Osteocyte (in vitro differentiated cells): ENCODE measurements around the gene SLC27A5. TPM values are rescaled to one million over a fixed set of nuclear protein-coding genes. Genes with fewer than 3 reads are reported as not detected.
"Not testable (repeated sequence)": the region's sequence is repeated elsewhere in the genome, so short reads cannot be mapped to it uniquely, and the experiment has no call there.

Experiments used
- DNase-seq: peaks from one replicate; pipeline ENCODE4 v3.0.0; 2021; ENCODE audit warnings: mixed read lengths; ENCODE audit not compliant: unreplicated experiment; ENCODE audit errors: extremely low spot score
- H3K27ac Mint-ChIP-seq: one replicate; pipeline ENCODE4 v1.8.0; 2021; ENCODE audit warnings: mild to moderate bottlenecking, mixed read lengths; ENCODE audit not compliant: unreplicated experiment
- H3K27me3 Mint-ChIP-seq: one replicate; pipeline ENCODE4 v1.8.0; 2021; ENCODE audit warnings: mixed read lengths; ENCODE audit not compliant: unreplicated experiment
- H3K36me3 Mint-ChIP-seq: one replicate; pipeline ENCODE4 v1.8.0; 2021; ENCODE audit warnings: mixed read lengths; ENCODE audit not compliant: unreplicated experiment
- H3K4me1 Mint-ChIP-seq: one replicate; pipeline ENCODE4 v1.8.0; 2021; ENCODE audit warnings: mixed read lengths; ENCODE audit not compliant: unreplicated experiment
- H3K4me3 Mint-ChIP-seq: one replicate; pipeline ENCODE4 v1.8.0; 2021; ENCODE audit warnings: mild to moderate bottlenecking, moderate library complexity, mixed read lengths; ENCODE audit not compliant: unreplicated experiment
- H3K9me3 Mint-ChIP-seq: one replicate; pipeline ENCODE4 v1.8.0; 2021; ENCODE audit warnings: mixed read lengths; ENCODE audit not compliant: unreplicated experiment
- CTCF ChIP-seq: fragments of 200-600 bp; sonication (generic); IDR thresholded peaks from 2 replicates; pipeline ENCODE4 v1.5.0; 2021; ENCODE audit warnings: antibody characterized with exemption, mild to moderate bottlenecking, moderate library complexity
- total RNA-seq: library from RNA; stranded (reverse); gene quantifications from 2 replicates; pipeline ENCODE4 v1.2.1, GENCODE V29; 2021

SLC27A5 gene
- total RNA-seq, 1 donor from 2014 or later = 7.5 TPM

DNA sequence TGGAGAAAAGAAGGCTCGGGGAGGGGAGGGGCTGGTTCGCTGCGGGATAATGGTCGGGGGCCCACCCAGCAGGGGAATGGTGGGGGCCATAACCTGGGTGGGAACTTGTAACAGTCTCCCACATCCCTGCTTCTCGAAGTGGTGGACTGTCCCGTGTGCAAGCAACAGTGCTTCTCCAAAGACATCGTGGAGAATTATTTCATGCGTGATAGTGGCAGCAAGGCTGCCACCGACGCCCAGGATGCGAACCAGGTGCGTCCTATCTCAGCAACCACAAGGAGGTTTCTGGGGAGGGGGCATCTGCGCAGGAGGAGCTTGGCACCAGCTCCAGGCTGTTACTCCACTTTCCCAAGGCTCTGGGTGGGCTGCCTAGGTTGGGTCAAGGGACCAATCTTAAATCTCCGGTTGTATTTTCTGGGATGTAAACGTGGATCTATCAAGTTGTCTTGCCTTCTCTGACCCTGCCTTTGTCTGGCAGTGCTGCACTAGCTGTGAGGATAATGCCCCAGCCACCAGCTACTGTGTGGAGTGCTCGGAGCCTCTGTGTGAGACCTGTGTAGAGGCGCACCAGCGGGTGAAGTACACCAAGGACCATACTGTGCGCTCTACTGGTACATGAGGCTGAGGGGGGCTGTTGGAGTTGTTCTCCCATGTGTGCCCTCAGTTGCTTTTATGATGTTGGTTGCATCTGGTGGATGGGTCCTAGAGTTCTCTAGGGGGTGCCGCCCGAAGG lies 33.7 kb upstream of the SLC27A5 start:
- no peak for TF ChIP-seq CTCF

DNA sequence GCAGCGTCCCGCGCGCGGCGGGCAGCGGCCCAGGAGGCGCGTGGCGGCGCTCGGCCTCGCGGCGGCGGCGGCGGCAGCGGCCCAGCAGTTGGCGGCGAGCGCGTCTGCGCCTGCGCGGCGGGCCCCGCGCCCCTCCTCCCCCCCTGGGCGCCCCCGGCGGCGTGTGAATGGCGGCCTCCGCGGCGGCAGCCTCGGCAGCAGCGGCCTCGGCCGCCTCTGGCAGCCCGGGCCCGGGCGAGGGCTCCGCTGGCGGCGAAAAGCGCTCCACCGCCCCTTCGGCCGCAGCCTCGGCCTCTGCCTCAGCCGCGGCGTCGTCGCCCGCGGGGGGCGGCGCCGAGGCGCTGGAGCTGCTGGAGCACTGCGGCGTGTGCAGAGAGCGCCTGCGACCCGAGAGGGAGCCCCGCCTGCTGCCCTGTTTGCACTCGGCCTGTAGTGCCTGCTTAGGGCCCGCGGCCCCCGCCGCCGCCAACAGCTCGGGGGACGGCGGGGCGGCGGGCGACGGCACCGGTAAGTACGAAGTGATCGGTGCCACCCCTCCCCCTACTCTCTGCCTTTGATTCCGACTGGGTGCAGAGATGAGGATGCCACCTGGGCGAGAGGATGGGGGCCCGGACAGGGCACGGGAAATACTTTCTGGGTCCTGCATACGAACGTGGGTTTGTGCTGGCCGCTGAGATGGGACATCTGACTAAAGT lies 32.9 kb upstream of the SLC27A5 start:
- peaks cover 18% of the 10 kb centered on the region for H3K36me3 Mint-ChIP-seq
- H3K4me3 Mint-ChIP-seq = peak overlapping the region; percentile 89
- TF ChIP-seq CTCF = no peak
- peak overlapping the region; percentile 73 for H3K27ac Mint-ChIP-seq
- no peaks in the 10 kb centered on the region for H3K9me3 Mint-ChIP-seq
- DNase-seq = peak; percentile 95
- H3K4me1 Mint-ChIP-seq = peaks cover 23% of the 10 kb centered on the region
- no peaks in the 10 kb centered on the region for H3K27me3 Mint-ChIP-seq

More for the DNA sequence above, 33.7 kb upstream of the SLC27A5 start:
- Mint-ChIP-seq H3K4me3 (peak overlapping the region; percentile 87), H3K9me3 (no peaks in the 10 kb centered on the region), H3K27ac (peak overlapping the region; percentile 73), H3K27me3 (no peaks in the 10 kb centered on the region), H3K4me1 (peaks cover 23% of the 10 kb centered on the region), H3K36me3 (peaks cover 18% of the 10 kb centered on the region)
- no peak for DNase-seq

DNA sequence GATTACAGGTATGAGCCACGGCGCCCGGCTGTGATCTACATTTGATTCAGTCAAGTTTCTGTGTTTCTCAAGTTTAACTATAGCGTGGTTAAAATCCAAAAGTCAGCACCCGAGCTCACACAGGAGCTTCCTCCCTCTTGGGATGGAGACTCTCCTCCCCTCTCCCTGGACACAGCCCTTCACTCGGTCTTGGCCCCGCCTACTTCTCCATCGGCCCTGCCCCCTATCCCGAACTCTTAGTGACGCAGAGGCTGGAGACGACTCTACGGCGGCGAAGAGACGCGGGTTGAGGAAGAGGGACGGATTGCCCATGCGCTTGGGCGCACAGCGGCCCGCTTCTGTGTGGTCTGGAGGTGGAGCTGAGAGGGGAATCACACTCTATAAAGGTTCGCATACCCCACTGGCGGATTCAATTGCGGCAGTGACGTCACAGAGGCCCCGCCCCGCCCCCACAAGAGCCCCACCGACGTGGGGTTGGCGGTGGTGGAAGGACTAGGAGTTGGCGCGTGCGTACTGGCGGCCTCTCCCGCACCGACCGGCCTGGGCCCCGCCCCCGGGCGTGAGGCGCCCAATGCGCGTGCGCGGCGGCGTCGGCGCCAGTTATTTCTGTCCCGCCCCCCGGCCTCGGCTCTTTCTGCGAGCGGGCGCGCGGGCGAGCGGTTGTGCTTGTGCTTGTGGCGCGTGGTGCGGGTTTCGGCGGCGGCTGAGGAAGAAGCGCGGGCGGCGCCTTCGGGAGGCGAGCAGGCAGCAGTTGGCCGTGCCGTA lies 32.2 kb upstream of the SLC27A5 start, which contains the start of gene TRIM28:
TSS of gene TRIM28 (plus strand) at position 239 of the 765 bp plus-strand sequence. CDS start 694 bp downstream, outside the sequence.
- peaks cover 6% of the 10 kb centered on the region for H3K27me3 Mint-ChIP-seq
- TF ChIP-seq CTCF = no peak
- peaks cover 14% of the 10 kb centered on the region for H3K36me3 Mint-ChIP-seq
- no peaks in the 10 kb centered on the region for H3K9me3 Mint-ChIP-seq
- peaks cover 23% of the 10 kb centered on the region for H3K4me1 Mint-ChIP-seq
- H3K4me3 Mint-ChIP-seq = peak within 1 kb of the TSS; percentile 89
- H3K27ac Mint-ChIP-seq = peak within 1 kb of the TSS; percentile 99
- peak; percentile 100 for DNase-seq

DNA sequence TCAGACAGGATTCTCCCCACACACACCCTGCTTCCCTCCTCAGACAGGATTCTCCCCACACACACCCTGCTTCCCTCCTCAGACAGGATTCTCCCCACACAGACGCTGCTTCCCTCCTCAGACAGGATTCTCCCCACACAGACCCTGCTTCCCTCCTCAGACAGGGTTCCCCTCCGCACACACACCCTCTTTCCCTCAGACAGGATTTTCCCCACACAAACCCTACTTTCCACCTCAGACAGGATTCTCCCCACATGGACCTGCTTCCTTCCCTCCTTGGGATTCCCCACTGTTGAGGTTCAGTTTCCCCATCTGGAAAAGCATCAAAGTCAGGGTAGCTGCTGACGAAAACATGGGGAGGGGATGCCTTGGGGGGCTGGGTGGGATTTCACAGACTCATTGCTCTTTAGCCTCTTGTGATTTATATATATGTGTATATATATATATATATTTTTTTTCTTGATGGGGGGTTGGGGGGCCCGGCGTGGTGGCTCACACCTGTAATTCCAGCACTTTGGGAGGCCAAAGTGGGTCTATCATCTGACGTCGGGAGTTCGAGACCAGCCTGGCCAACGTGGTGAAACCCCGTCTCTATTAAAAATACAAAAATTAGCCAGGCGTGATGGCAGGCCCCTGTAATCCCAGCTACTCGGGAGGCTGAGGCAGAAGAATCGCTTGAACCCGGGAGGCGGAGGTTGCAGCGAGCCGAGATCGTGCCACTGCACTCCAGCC lies 31.0 kb upstream of the SLC27A5 start:
- Mint-ChIP-seq H3K4me1 (peaks cover 26% of the 10 kb centered on the region), H3K27me3 (peaks cover 13% of the 10 kb centered on the region), H3K27ac (peak overlapping the region; percentile 99)
- DNase-seq, H3K36me3 Mint-ChIP-seq, H3K9me3 Mint-ChIP-seq, H3K4me3 Mint-ChIP-seq: not testable (repeated sequence)

- H3K27ac Mint-ChIP-seq, H3K4me1 Mint-ChIP-seq, H3K9me3 Mint-ChIP-seq, H3K36me3 Mint-ChIP-seq, DNase-seq, H3K4me3 Mint-ChIP-seq: not testable (repeated sequence)
- peaks cover 19% of the 10 kb centered on the region for H3K27me3 Mint-ChIP-seq
These were observed 27.4 kb upstream of the SLC27A5 start for GRCh38 chr19:58539169-58539559.
